Mesenteric fat pad (tissue), 1 donor: ENCODE results near the gene LRRC18. TPM values are rescaled to one million over a fixed set of nuclear protein-coding genes. Genes with fewer than 3 reads are reported as not detected.

Source experiments
- DNase-seq: peaks from one replicate; pipeline ENCODE4 v3.0.0-alpha.2; 2020; ENCODE audit warnings: low spot score
- total RNA-seq: library from RNA; stranded (reverse); fragmentation: NEBNext Ultra II Directional; extraction: Animal tissue kit (Norgen Biotek cat#: 25700); gene quantifications from one replicate; pipeline ENCODE4 v1.2.1, GENCODE V29; 2021
- donor health status: DM: yes; HTN: yes; CAD: no.

Gene LRRC18
- total RNA-seq, 1 donor from 2014 or later: not detected

DNA sequence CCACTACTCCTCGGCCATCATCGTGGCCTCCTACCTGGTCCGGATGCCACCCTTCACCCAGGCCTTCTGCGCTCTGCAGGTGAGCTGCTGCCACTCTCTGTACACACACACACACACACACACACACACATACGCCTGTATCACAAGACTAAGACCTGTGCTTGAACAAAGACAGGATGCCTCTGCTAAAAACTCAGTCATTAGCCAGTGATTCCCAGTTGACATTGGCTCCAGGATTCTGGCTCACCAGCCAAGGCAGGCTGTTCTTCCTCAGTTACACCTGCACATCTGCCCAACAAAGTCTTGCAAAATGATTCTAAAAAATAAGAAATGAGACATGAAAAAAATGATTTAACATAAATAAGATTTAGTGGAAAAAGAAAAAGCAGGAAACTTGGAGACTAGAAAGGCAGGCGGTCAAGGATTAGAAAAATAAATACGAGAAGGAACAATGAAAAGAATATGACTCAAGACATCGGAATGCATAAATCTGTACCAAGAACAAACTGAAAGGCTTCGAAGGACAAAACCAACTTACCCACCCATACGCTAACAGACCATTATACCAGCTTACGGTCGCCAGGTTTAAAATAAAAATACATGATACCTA lies 7.4 kb upstream of the LRRC18 start:
- no peak for DNase-seq

- DNase-seq: no peak
Observed at GRCh38 chr10:48946332-48946731, 6.7 kb upstream of the LRRC18 start.

DNA sequence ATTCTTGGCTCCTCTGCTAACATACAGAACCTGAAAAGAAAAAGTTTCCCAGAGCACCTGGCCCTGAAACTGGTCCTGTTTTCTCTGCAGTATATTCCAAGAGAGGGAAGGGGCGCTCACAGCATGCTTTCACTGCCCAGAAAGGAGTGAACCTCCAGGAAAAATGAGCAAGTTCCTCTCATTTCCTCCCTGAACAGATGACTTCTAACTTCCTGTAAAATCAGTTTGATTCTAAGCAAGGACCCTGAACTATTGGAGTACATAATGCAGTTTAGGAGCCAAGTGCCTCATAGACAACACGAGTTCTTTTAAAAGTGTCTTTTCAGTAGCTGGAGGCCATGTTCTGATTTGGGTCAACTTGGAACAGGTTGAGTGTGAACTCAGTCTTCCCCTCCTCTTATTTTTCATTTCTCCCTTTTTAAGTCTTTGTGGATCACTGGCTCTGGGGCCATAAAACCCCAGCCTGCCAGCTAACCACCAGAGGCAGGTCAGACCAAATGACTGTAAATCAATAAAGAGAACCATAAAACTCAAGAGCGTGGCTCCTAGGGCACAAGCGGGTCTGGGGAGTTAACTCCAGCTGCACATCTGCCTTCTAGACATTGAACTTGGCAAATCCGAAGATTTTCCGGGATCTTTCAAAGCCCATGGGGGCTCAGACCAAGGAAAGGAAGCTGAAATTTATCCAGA lies 5.9 kb upstream of the LRRC18 start:
- DNase-seq: peak; percentile 35

DNA sequence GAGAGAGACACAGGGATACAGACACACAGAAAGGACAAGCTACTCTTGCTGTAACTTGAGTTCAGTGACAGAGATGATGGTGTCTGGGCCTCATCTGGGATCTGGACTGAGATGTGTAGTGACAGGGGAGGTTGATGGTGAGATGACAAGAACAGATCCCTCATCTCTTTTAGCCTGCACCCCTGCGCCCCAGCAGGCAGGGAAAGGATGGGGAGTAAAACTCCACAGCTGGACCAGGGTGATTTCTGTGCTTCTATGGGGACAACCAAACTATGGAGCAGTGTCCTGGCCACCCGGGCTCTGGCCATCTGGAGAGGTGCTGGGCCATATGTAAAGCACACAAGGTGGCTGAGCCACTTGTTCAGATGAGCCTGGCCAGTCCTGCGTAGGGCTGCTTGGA lies 4.5 kb upstream of the LRRC18 start:
- peak; percentile 82 for DNase-seq

GRCh38 chr10:48943096-48943495 lies 3.5 kb upstream of the LRRC18 start:
- DNase-seq: no peak

GRCh38 chr10:48941427-48942075 lies 1.9 kb upstream of the LRRC18 start:
- peak; percentile 60 for DNase-seq

GRCh38 chr10:48940958-48941357 lies 1.3 kb upstream of the LRRC18 start:
- DNase-seq: peak; percentile 64

GRCh38 chr10:48940372-48940771 lies 732 bp upstream of the LRRC18 start:
- DNase-seq: no peak

DNA sequence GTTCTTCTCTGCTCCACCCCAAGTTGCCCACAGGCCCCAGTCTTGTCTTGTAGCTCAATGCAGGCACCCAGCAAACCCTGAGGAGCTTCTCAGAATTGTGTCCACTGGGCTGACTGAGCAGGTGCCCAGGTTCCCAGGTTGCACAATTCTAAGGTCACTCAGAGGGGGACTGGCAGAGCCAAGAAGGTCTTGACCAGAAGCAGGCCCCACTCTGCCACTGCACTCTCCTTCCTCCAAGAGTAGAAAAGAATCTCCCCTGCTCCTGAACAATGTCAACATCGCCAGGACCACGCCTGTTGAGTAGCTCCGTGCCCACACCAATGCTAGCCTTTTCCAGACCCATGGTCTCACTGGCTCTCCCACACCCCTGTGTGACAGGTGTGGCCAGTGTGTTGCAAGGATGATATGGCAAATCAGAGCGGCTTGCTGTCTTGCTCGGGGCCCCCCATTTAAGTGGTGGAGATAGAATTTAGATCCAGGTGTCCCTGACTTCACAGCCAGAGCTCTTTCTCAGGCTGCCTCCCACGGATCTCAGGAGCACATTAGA lies 577 bp downstream of the LRRC18 start:
- DNase-seq: peak; percentile 59

- peak; percentile 77 for DNase-seq
Observed at GRCh38 chr10:48938281-48938680, 1.4 kb downstream of the LRRC18 start.

DNA sequence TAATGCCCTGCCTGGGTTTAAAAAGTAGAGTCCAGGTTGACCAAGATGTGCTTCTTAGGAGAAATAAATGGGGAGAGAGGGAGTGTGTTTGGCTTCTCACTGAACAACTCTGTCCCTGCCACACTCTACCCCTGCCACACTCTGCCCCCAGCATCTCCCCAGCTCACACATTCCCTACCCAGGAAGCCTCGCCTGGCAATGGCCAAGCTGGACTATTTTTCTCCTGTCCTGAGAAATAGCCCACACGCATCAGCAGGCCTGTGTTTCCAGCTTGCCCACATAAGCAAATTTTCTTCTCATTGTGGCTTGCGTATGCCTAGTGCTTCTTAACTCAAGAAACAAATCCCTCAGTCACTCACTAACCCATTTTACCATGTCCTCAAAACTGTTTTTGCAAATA lies 1.8 kb downstream of the LRRC18 start:
- no peak for DNase-seq

GRCh38 chr10:48935577-48935976 lies 4.1 kb downstream of the LRRC18 start:
- no peak for DNase-seq

DNA sequence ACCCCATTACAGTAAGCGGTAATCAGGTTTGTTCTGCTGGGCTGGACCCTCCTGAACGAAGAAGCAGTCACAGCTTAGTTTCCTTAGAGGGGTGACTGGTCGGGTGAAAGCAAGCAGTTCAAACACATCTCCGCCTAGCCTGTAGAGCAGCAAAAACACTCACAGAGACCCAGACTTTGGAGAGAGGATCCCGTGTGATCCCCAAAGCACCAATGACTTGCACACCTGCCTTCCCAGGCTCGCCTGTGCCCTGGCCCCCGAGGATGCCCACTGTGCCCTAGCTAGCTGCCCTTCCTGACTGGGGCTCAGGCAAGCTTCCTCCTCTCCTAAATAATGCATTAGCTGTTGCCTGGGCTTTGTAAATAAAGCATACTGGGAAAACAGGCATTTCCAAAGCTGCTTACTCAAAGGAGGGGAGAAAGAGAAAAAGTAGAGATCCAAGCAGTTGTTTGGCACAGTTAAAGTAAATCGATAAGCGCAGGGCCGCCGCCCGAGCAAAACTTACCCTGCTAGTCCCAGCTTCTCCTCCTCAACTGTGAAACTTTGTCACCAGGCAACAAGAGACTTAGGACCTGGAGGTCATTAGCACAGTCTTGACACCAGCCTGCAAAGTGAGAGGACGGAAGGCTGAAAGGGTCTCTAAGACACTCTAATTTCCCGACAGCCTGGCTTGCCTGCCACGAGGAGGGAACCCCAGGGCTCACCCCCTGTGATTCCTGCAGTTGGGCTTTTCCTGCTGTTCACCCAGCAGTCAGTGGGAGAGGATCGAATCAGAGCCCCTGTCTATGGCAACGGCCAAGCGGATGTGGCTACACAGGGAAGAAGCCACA lies 4.8 kb downstream of the LRRC18 start:
- DNase-seq: peak; percentile 55

GRCh38 chr10:48932831-48933664 lies 6.6 kb downstream of the LRRC18 start:
- DNase-seq: peak; percentile 74

GRCh38 chr10:48931188-48931587 lies 8.5 kb downstream of the LRRC18 start:
- DNase-seq: no peak

DNA sequence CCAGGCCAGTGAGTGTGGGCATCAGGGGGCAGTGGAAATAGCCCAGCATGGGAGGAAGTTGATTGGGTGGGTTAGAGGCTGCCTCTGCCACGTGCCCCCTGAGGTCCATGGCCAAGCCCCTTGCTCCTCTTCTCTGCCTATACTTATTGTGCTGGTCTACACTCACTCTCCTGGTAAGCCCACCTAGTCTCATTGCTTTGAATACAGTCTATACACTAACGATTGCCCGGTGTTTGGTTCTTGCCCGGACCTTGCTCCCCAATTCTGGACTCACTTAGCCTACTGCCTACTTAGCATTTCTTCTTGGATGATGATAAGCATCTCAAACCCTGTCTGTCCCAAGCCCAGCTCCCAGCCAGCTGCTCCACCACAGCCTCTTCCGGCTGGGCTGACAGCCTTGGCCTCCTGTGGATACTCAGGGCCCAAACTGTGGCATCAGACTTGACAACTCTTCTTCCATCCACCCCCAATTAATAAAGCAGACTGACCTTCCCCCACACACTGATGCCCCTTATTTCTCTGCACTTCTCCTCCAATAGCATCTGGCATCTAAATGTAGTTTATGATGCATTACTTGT lies 10.1 kb downstream of the LRRC18 start:
- no peak for DNase-seq

DNA sequence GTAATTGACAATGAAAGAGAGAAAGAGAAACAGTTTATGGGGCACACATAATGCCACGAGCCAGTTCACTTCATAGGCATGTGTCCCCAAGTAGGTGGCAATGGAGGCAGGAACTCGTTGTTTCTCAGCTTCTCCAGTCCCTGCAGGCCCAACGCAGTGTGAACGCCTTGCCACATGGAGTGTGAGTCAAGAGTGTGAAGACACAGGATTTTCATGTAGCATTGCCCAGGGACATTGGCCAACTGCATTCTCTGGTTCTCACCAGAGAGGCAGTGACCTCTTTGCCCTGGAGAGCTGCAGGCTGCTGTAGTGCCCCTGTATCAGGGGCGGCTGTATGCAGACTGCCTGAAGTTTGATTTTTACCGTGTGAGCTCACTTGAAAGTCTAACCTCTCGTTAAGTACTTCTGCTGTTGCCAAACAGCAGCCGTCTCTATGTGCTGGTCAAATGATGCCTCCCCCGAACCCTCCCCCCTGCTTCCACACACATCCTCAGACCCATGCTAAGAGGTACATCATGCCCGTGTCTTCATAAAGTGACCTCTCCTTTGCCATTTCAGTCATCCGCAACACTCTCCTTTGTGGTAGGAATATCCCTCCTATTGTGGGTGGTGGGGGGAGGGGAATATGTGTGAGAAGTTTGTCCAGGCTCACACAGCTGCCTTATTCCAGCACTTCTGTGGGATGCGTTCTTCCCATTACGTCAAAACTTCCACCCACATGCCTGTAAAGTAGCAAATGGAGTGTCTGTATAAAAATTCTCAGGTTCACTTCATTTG lies 12.7 kb downstream of the LRRC18 start:
- DNase-seq: no peak

GRCh38 chr10:48926255-48926654 lies 13.4 kb downstream of the LRRC18 start:
- DNase-seq: no peak

DNA sequence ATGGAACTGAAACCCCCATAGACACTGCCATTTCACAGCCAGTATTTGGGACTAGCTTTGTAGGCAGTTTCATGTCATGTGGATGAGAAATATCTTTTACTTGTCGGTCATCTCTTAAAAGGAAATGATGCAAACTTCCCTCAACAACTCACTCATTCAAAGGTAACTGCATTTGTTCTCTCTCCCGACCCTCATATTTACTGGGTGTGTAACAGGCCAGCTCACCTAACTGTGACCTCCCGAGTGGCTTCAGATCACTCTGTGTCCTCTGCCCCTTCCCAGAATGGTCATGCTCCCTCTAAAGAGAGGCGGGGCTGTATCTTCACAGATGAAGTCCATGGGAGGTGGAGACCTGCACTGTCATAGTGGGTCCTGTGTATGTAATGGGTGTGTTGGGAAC lies 14.7 kb downstream of the LRRC18 start:
- DNase-seq: no peak
